CD14-positive monocyte (primary cell): ENCODE measurements around the gene FAM135A. TPM values are rescaled to one million over a fixed set of nuclear protein-coding genes. Genes with fewer than 3 reads are reported as not detected.

Experiments
- DNase-seq, 3 donors: peaks; one replicate each; pipeline ENCODE4 v3.0.0-alpha.2; 2011 to 2022
- H2AFZ ChIP-seq: 2 replicates; pipeline ENCODE4 v1.6.0; 2012; ENCODE audit warnings: mild to moderate bottlenecking, low read depth, low read length, inconsistent platforms; ENCODE audit not compliant: insufficient read depth, poor library complexity, severe bottlenecking
- H3K27ac ChIP-seq, 2 donors: 1 replicate in 1 of 2; 2 replicates in 1 of 2; pipeline ENCODE4 v1.5.1; 2012 to 2013; ENCODE audit warnings: low read length in 2 of 2, control low read depth in 1 of 2, inconsistent platforms in 1 of 2, low read depth in 1 of 2, mild to moderate bottlenecking in 1 of 2
- H3K27me3 ChIP-seq, 2 donors: one replicate each; pipeline versions ENCODE4 v1.6.0 to v1.6.1; 2011 to 2013; ENCODE audit warnings: low read length in 2 of 2; ENCODE audit not compliant: control insufficient read depth in 2 of 2, insufficient read depth in 2 of 2
- H3K36me3 ChIP-seq, 2 donors: replicated peaks in 1 of 2; 1 replicate in 1 of 2; 2 replicates in 1 of 2; pipeline versions ENCODE4 v1.5.1 to v1.6.1; 2012 to 2013; ENCODE audit warnings: low read length in 2 of 2, control low read depth in 1 of 2, inconsistent platforms in 1 of 2, mild to moderate bottlenecking in 1 of 2; ENCODE audit not compliant: insufficient read depth in 2 of 2, control insufficient read depth in 1 of 2
- H3K4me1 ChIP-seq, 2 donors: 1 replicate in 1 of 2; 2 replicates in 1 of 2; pipeline versions ENCODE4 v1.5.1 to v1.6.1; 2012 to 2013; ENCODE audit warnings: low read length in 2 of 2, control low read depth in 1 of 2, inconsistent platforms in 1 of 2, mild to moderate bottlenecking in 1 of 2, moderate library complexity in 1 of 2; ENCODE audit not compliant: insufficient read depth in 2 of 2, control insufficient read depth in 1 of 2
- H3K4me2 ChIP-seq: replicated peaks from 2 replicates; pipeline ENCODE3; 2012; ENCODE audit warnings: low read length, moderate library complexity, mild to moderate bottlenecking; ENCODE audit not compliant: poor library complexity, severe bottlenecking; ENCODE audit errors: extremely low read depth
- H3K4me3 ChIP-seq, 3 experiments: fragments of 200-600 bp in 1 of 3; sonication (generic) in 1 of 3; replicated peaks in 1 of 3; 1 replicate in 2 of 3; 2 replicates in 1 of 3; pipeline ENCODE4 v1.5.1; 2011 to 2013; ENCODE audit warnings: low read length in 3 of 3, mild to moderate bottlenecking in 3 of 3, control low read depth in 2 of 3, low read depth in 2 of 3, inconsistent platforms in 1 of 3, moderate library complexity in 1 of 3
- H3K79me2 ChIP-seq: 2 replicates; pipeline ENCODE4 v1.6.0; 2012; ENCODE audit warnings: mild to moderate bottlenecking, control low read depth, inconsistent platforms, low read length, moderate library complexity; ENCODE audit not compliant: insufficient read depth
- H3K9ac ChIP-seq: 2 replicates; pipeline ENCODE4 v1.6.0; 2017; ENCODE audit warnings: low read length, mild to moderate bottlenecking; ENCODE audit not compliant: insufficient read depth, poor library complexity, severe bottlenecking
- H3K9me3 ChIP-seq, 2 donors: replicated peaks in 1 of 2; 1 replicate in 1 of 2; 2 replicates in 1 of 2; pipeline versions ENCODE4 v1.5.1 to v1.6.1; 2012 to 2013; ENCODE audit warnings: low read length in 2 of 2, control low read depth in 1 of 2; ENCODE audit not compliant: control insufficient read depth in 1 of 2, insufficient read depth in 1 of 2
- H4K20me1 ChIP-seq: 2 replicates; pipeline ENCODE4 v1.6.0; 2012; ENCODE audit warnings: mild to moderate bottlenecking, low read length, control low read depth, moderate library complexity; ENCODE audit not compliant: insufficient read depth
- H3K27ac Mint-ChIP-seq, 7 donors: one replicate each; pipeline ENCODE4 v1.8.0; 2020; ENCODE audit warnings: mild to moderate bottlenecking in 7 of 7, mixed read lengths in 7 of 7, moderate library complexity in 6 of 7, inconsistent platforms in 2 of 7
- H3K27me3 Mint-ChIP-seq, 3 donors: one replicate each; pipeline ENCODE4 v1.8.0; 2021 to 2022; ENCODE audit warnings: low read depth in 3 of 3, mild to moderate bottlenecking in 3 of 3, mixed read lengths in 3 of 3, moderate library complexity in 3 of 3, inconsistent platforms in 1 of 3
- H3K36me3 Mint-ChIP-seq, 2 donors: one replicate each; pipeline ENCODE4 v1.8.0; 2020; ENCODE audit warnings: mixed read lengths in 2 of 2, inconsistent platforms in 1 of 2, mild to moderate bottlenecking in 1 of 2
- H3K4me1 Mint-ChIP-seq: one replicate; pipeline ENCODE4 v1.8.0; 2020; ENCODE audit warnings: mild to moderate bottlenecking, mixed read lengths
- H3K4me3 Mint-ChIP-seq, 2 donors: one replicate each; pipeline ENCODE4 v1.8.0; 2020; ENCODE audit warnings: mild to moderate bottlenecking in 2 of 2, mixed read lengths in 2 of 2, moderate library complexity in 1 of 2
- H3K9me3 Mint-ChIP-seq, 7 donors: one replicate each; pipeline ENCODE4 v1.8.0; 2020 to 2022; ENCODE audit warnings: mixed read lengths in 7 of 7, mild to moderate bottlenecking in 6 of 7, moderate library complexity in 6 of 7, inconsistent platforms in 2 of 7
- CTCF ChIP-seq: fragments of 200-600 bp; IDR thresholded peaks from one replicate; pipeline ENCODE4 v1.8.0; 2022; ENCODE audit warnings: antibody characterized with exemption, mild to moderate bottlenecking
- WGBS: methylation state at CpG from one replicate; pipeline ENCODE4 v1.1.5; 2013; ENCODE audit warnings: missing lambda C conversion rate; ENCODE audit not compliant: insufficient coverage; 5-methylcytosine and 5-hydroxymethylcytosine counted together
- intact Hi-C, 2 donors: fragments of 100-400 bp; cut with micrococcal nuclease; formaldehyde crosslinking; loops; one replicate each; pipeline versions ENCODE4 v1.15.0 to v1.15.1; 2023
- polyA plus RNA-seq, 3 donors: library from polyadenylated mRNA; depleted of rRNA in 1 of 3; unstranded in 2 of 3; stranded (reverse) in 1 of 3; fragments of 300-500 nt in 2 of 3; fragments of >200 nt in 1 of 3; fragmentation: Illumina TruSeq in 2 of 3; gene quantifications; 1 replicate in 2 of 3; 2 replicates in 1 of 3; pipeline ENCODE4 v1.2.3, GENCODE V29; 2012 to 2021

FAM135A gene
- polyA plus RNA-seq, 3 donors, result 4.1 to 10.3 (median 5.4) TPM

DNA sequence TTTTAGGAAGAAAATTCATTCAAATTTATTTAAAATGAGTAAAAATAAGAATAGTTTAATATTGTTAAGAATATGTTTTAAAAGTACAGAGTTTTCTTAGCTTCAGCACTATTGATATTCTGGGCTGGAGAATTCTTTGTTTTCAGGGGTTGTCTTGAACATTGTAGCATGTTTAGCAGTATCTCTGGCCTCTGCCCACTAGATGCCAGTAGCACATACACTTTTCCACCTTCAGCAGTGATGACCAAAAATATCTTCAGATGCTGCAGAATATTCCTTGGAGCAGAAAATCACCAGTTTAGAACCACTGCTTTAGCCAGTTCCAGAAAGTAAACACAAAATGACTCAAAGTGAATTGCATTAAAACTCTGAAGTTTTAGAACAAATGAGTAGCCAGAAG, 134.0 kb downstream of the FAM135A start:
- intact Hi-C loops, result no loop called here

DNA sequence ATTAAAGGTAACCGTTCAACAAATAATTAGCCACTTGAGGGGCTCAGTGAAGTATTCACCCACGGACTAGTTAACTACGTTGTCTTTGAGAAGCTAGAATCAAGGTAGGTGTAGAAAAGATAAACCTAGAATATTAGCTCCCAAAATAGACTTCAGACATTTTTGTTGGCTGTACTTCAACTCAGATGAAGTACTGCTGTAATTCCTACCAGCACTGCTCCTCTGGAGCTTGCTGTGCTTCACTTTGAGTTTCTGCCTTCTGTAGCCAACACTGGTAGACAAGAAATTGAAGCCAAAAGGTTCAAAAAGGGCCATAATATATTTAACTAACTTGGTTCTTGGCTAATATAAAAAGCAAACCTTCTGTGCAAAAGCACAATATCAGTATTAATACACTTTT, 134.6 kb downstream of the FAM135A start:
- H3K9me3 ChIP-seq, result no peaks in the 10 kb centered on the region
- no peaks in the 10 kb centered on the region for H3K36me3 ChIP-seq
- Mint-ChIP-seq H3K36me3 (peaks cover 6 to 12% of the 10 kb centered on the region in 2 donors), H3K4me3 (no peak overlapping the region), H3K4me1 (no peaks in the 10 kb centered on the region), H3K27me3 (no peaks in the 10 kb centered on the region), H3K9me3 (no peaks in the 10 kb centered on the region), H3K27ac (no peak overlapping the region)
- intact Hi-C loops, result no loop called here
- WGBS, result no CpG with 5 or more reads among the region's 3 CpGs
- DNase-seq, result no peak
- H3K4me2 ChIP-seq, result no peak overlapping the region
- no peaks in the 10 kb centered on the region for H3K4me1 ChIP-seq
- no peaks in the 10 kb centered on the region for H3K27me3 ChIP-seq
- no peak overlapping the region for H3K9ac ChIP-seq
- no peak for TF ChIP-seq CTCF
- H3K27ac ChIP-seq, result no peak overlapping the region
- no peak overlapping the region for H3K4me3 ChIP-seq
- H3K79me2 ChIP-seq, result no peaks in the 10 kb centered on the region
- no peaks in the 10 kb centered on the region for H4K20me1 ChIP-seq
- no peak overlapping the region for H2AFZ ChIP-seq

More for the DNA sequence above, 134.0 kb downstream of the FAM135A start:
- Histone ChIP-seq H3K4me2 (no peak overlapping the region), H3K9ac (no peak overlapping the region), H3K79me2 (no peaks in the 10 kb centered on the region), H3K36me3 (no peaks in the 10 kb centered on the region), H3K27me3 (no peaks in the 10 kb centered on the region), H4K20me1 (no peaks in the 10 kb centered on the region), H3K4me3 (no peak overlapping the region), H3K9me3 (no peaks in the 10 kb centered on the region), H2AFZ (no peak overlapping the region), H3K27ac (no peak overlapping the region), H3K4me1 (no peaks in the 10 kb centered on the region)
- no peak overlapping the region for H3K4me3 Mint-ChIP-seq
- no peak overlapping the region for H3K27ac Mint-ChIP-seq
- H3K9me3 Mint-ChIP-seq, result no peaks in the 10 kb centered on the region
- no peaks in the 10 kb centered on the region for H3K27me3 Mint-ChIP-seq
- no peak for DNase-seq
- TF ChIP-seq CTCF, result no peak
- peaks cover 6 to 12% of the 10 kb centered on the region in 2 donors for H3K36me3 Mint-ChIP-seq
- no peaks in the 10 kb centered on the region for H3K4me1 Mint-ChIP-seq
